Osteocyte (in vitro differentiated cells): Measurements from ENCODE around the gene PEPD. TPM values are rescaled to one million over a fixed set of nuclear protein-coding genes. Genes with fewer than 3 reads are reported as not detected.
A peak's percentile ranks its signal among the peaks of the same experiment; 100 is the strongest.

ENCODE experiments used
- DNase-seq: peaks from one replicate; pipeline ENCODE4 v3.0.0; 2021; ENCODE audit warnings: mixed read lengths; ENCODE audit not compliant: unreplicated experiment; ENCODE audit errors: extremely low spot score
- H3K27ac Mint-ChIP-seq: one replicate; pipeline ENCODE4 v1.8.0; 2021; ENCODE audit warnings: mild to moderate bottlenecking, mixed read lengths; ENCODE audit not compliant: unreplicated experiment
- H3K27me3 Mint-ChIP-seq: one replicate; pipeline ENCODE4 v1.8.0; 2021; ENCODE audit warnings: mixed read lengths; ENCODE audit not compliant: unreplicated experiment
- H3K36me3 Mint-ChIP-seq: one replicate; pipeline ENCODE4 v1.8.0; 2021; ENCODE audit warnings: mixed read lengths; ENCODE audit not compliant: unreplicated experiment
- H3K4me1 Mint-ChIP-seq: one replicate; pipeline ENCODE4 v1.8.0; 2021; ENCODE audit warnings: mixed read lengths; ENCODE audit not compliant: unreplicated experiment
- H3K4me3 Mint-ChIP-seq: one replicate; pipeline ENCODE4 v1.8.0; 2021; ENCODE audit warnings: mild to moderate bottlenecking, moderate library complexity, mixed read lengths; ENCODE audit not compliant: unreplicated experiment
- H3K9me3 Mint-ChIP-seq: one replicate; pipeline ENCODE4 v1.8.0; 2021; ENCODE audit warnings: mixed read lengths; ENCODE audit not compliant: unreplicated experiment
- CTCF ChIP-seq: fragments of 200-600 bp; sonication (generic); IDR thresholded peaks from 2 replicates; pipeline ENCODE4 v1.5.0; 2021; ENCODE audit warnings: antibody characterized with exemption, mild to moderate bottlenecking, moderate library complexity
- total RNA-seq: library from RNA; stranded (reverse); gene quantifications from 2 replicates; pipeline ENCODE4 v1.2.1, GENCODE V29; 2021

PEPD gene
- total RNA-seq, 1 donor from 2014 or later, result 106 TPM

GRCh38 chr19:33460221-33460908 lies 61.2 kb downstream of the PEPD start:
- no peaks in the 10 kb centered on the region for H3K4me1 Mint-ChIP-seq
- H3K27me3 Mint-ChIP-seq, result no peaks in the 10 kb centered on the region
- DNase-seq, result peak; percentile 78
- H3K27ac Mint-ChIP-seq, result no peak overlapping the region
- peaks cover 4% of the 10 kb centered on the region for H3K36me3 Mint-ChIP-seq
- H3K4me3 Mint-ChIP-seq, result no peak overlapping the region
- TF ChIP-seq CTCF, result no peak
- no peaks in the 10 kb centered on the region for H3K9me3 Mint-ChIP-seq

DNA sequence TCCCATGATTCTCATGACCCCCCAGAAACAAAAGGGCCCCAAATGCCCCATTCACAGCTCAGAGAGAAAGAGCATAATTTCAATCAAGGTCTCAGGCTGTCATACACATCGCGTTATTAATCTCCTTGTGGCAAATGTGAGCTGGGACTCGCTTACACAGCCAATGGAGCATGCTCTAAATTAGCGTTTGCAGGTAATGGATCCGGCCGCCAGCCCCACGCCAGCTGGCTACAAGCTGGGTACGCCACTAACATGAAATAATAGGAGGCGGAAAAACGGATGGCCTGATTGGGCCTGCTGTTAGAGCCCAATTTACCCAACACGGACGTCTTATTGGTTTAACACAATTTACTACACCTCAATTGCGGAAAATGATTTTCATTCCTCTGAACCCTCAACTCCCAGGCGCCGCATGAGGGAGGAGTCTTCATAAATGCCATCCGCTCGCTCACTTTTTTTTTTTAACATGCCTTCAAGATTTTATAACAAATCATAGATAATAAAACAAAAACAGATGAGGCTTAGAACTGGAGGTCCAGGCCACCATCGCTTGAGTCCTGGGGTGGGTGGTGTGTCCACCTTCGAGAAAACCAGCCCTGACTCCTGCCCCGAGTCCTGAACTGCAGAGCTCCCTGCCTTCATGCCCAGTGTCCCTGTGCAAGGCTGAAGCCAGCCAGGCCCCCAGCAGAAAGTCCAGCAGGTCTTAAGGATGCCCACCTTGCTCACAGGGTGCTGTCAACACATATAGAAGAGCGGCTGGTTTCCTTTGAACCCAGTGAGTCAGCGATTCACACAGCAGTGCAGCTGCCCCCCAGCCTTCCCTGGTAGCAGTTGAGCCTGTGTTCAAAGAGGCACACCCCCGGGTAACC lies 62.1 kb downstream of the PEPD start:
- peak; percentile 79 for DNase-seq
- H3K4me1 Mint-ChIP-seq, result no peaks in the 10 kb centered on the region

GRCh38 chr19:33458807-33459206 lies 62.8 kb downstream of the PEPD start:
- peak; percentile 73 for DNase-seq
- H3K9me3 Mint-ChIP-seq, result no peaks in the 10 kb centered on the region
- H3K4me1 Mint-ChIP-seq, result no peaks in the 10 kb centered on the region
- no peak overlapping the region for H3K4me3 Mint-ChIP-seq
- no peak for TF ChIP-seq CTCF
- H3K27me3 Mint-ChIP-seq, result no peaks in the 10 kb centered on the region
- H3K27ac Mint-ChIP-seq, result no peak overlapping the region
- peaks cover 4% of the 10 kb centered on the region for H3K36me3 Mint-ChIP-seq

More for the DNA sequence above, 62.1 kb downstream of the PEPD start:
- no peak overlapping the region for H3K4me3 Mint-ChIP-seq
- no peaks in the 10 kb centered on the region for H3K27me3 Mint-ChIP-seq
- H3K9me3 Mint-ChIP-seq, result no peaks in the 10 kb centered on the region
- TF ChIP-seq CTCF, result no peak
- peaks cover 4% of the 10 kb centered on the region for H3K36me3 Mint-ChIP-seq
- no peak overlapping the region for H3K27ac Mint-ChIP-seq

GRCh38 chr19:33458171-33458633 lies 63.4 kb downstream of the PEPD start:
- Mint-ChIP-seq H3K27me3 (no peaks in the 10 kb centered on the region), H3K4me3 (no peak overlapping the region), H3K4me1 (no peaks in the 10 kb centered on the region), H3K36me3 (peaks cover 4% of the 10 kb centered on the region), H3K9me3 (no peaks in the 10 kb centered on the region), H3K27ac (no peak overlapping the region)
- DNase-seq, result peak; percentile 54
- TF ChIP-seq CTCF, result no peak

- H3K4me3 Mint-ChIP-seq, result no peak overlapping the region
- DNase-seq, result no peak
- no peaks in the 10 kb centered on the region for H3K9me3 Mint-ChIP-seq
- H3K27ac Mint-ChIP-seq, result no peak overlapping the region
- no peaks in the 10 kb centered on the region for H3K27me3 Mint-ChIP-seq
- no peaks in the 10 kb centered on the region for H3K36me3 Mint-ChIP-seq
- peaks cover 4% of the 10 kb centered on the region for H3K4me1 Mint-ChIP-seq
- TF ChIP-seq CTCF, result no peak
These were observed 64.8 kb downstream of the PEPD start for GRCh38 chr19:33456845-33457220.
